HepG2 (cell line): ENCODE measurements around the gene NUDT3. TPM values are rescaled to one million over a fixed set of nuclear protein-coding genes. Genes with fewer than 3 reads are reported as not detected.
A peak's percentile ranks its signal among the peaks of the same experiment; 100 is the strongest.

Source experiments
- ATAC-seq: fragments of 200-7000 bp; cut with Tn5 transposase; 3 replicates; pipeline ENCODE4 v1.9.1; 2020; ENCODE audit warnings: mild to moderate bottlenecking, moderate library complexity
- BruUV-seq: library from RNA; stranded (reverse); fragments of 400-500 nt; replicated peaks from 2 replicates; lab custom pipeline; 2021; lab: Mats Ljungman, UMichigan
- CTCF ChIA-PET: fragments of 300-600 bp; formaldehyde crosslinking; extraction: SDS; loops from one replicate; lab custom pipeline; 2021; ENCODE audit warnings: low total read pairs, inconsistent platforms, low intra/inter-chr PET ratio; lab: Yijun Ruan, JAX
- POLR2A ChIA-PET: fragments of 350-600 bp; sonication (Branson Sonifier 250); formaldehyde crosslinking; loops from one replicate; lab custom pipeline; 2020; ENCODE audit warnings: antibody characterized with exemption, inconsistent platforms; lab: Yijun Ruan, JAX
- DNase-seq: peaks from one replicate; pipeline ENCODE4 v3.0.0-alpha.2; 2015; ENCODE audit warnings: low spot score
- FAIRE-seq: peaks from 3 replicates; lab custom pipeline; 2011; peaks lifted over from hg19 to GRCh38; lab: Jason Lieb, UNC
- H2AFZ ChIP-seq: one replicate; pipeline ENCODE4 v1.6.1; 2011; ENCODE audit warnings: low read length, inconsistent platforms
- H3K27ac ChIP-seq: fragments of 300-600 bp; 3 replicates; pipeline ENCODE4 v1.8.0; 2011; ENCODE audit warnings: mixed run types, mild to moderate bottlenecking, mixed read lengths, low read length, inconsistent platforms; ENCODE audit not compliant: insufficient read depth; ENCODE audit errors: extremely low read length
- H3K27me3 ChIP-seq, 2 experiments: fragments of 200-600 bp in 1 of 2; 2 replicates in 1 of 2; 3 replicates in 1 of 2; pipeline versions ENCODE4 v1.6.0 to v1.8.0; 2011; ENCODE audit warnings: low read length in 2 of 2, mild to moderate bottlenecking in 2 of 2, moderate library complexity in 2 of 2, inconsistent platforms in 1 of 2; ENCODE audit not compliant: insufficient read depth in 2 of 2, control insufficient read depth in 1 of 2
- H3K36me3 ChIP-seq, 2 experiments: fragments of 200-600 bp in 1 of 2; replicated peaks in 1 of 2; 2 replicates in 1 of 2; 3 replicates in 1 of 2; pipeline versions ENCODE4 v1.5.1 to v1.8.0; 2011; ENCODE audit warnings: low read length in 2 of 2, inconsistent platforms in 1 of 2; ENCODE audit not compliant: insufficient read depth in 2 of 2, control insufficient read depth in 1 of 2
- H3K4me1 ChIP-seq: 2 replicates; pipeline ENCODE4 v1.5.1; 2012; ENCODE audit warnings: low read length, inconsistent platforms; ENCODE audit not compliant: insufficient read depth
- H3K4me2 ChIP-seq: 2 replicates; pipeline ENCODE4 v1.6.0; 2011; ENCODE audit warnings: low read depth, low read length, inconsistent platforms
- H3K4me3 ChIP-seq, 3 experiments: fragments of 200-600 bp in 1 of 3; sonication (generic), shearing (Covaris generic) in 1 of 3; replicated peaks in 1 of 3; 2 replicates each; pipeline ENCODE4 v1.5.1; 2011 to 2016; ENCODE audit warnings: low read length in 3 of 3, inconsistent platforms in 2 of 3, low read depth in 2 of 3, mild to moderate bottlenecking in 2 of 3, control low read depth in 1 of 3, mixed read lengths in 1 of 3; ENCODE audit not compliant: insufficient read depth in 1 of 3
- H3K79me2 ChIP-seq: one replicate; pipeline ENCODE4 v1.6.1; 2011; ENCODE audit warnings: low read length, inconsistent platforms; ENCODE audit not compliant: insufficient read depth
- H3K9ac ChIP-seq: 2 replicates; pipeline ENCODE4 v1.6.0; 2011; ENCODE audit warnings: mild to moderate bottlenecking, low read depth, low read length, inconsistent platforms; ENCODE audit not compliant: insufficient read depth
- H3K9me3 ChIP-seq: 2 replicates; pipeline ENCODE4 v1.5.1; 2012; ENCODE audit warnings: mild to moderate bottlenecking, low read length
- H4K20me1 ChIP-seq: 2 replicates; pipeline ENCODE4 v1.6.0; 2011; ENCODE audit warnings: inconsistent platforms, mild to moderate bottlenecking, low read length, moderate library complexity; ENCODE audit not compliant: insufficient read depth
- ETV6 ChIP-seq: sonication (generic); formaldehyde crosslinking; conservative IDR thresholded peaks from 2 replicates; pipeline ENCODE4 v1.4.0; 2020; ENCODE audit warnings: missing genetic modification reagents
- NCOA1 ChIP-seq: sonication (generic); formaldehyde crosslinking; IDR thresholded peaks from 2 replicates; pipeline ENCODE4 v1.9.0; 2021; ENCODE audit warnings: missing genetic modification reagents
- NFAT5 ChIP-seq: sonication (generic); formaldehyde crosslinking; IDR thresholded peaks from 2 replicates; pipeline ENCODE4 v1.4.0; 2020; ENCODE audit warnings: missing genetic modification reagents
- PREB ChIP-seq: sonication (generic); formaldehyde crosslinking; IDR thresholded peaks from 2 replicates; pipeline ENCODE4 v1.4.0; 2020; ENCODE audit warnings: missing genetic modification reagents
- PRMT3 ChIP-seq: sonication (generic); formaldehyde crosslinking; IDR thresholded peaks from 2 replicates; pipeline ENCODE4 v1.8.1; 2022; ENCODE audit warnings: low read depth, mild to moderate bottlenecking, moderate library complexity, missing genetic modification reagents, borderline replicate concordance
- RAD51 ChIP-seq: fragments of 450-650 bp; IDR thresholded peaks from 2 replicates; pipeline ENCODE4 v1.6.1; 2016; ENCODE audit warnings: borderline replicate concordance
- SRY ChIP-seq: sonication (generic); formaldehyde crosslinking; IDR thresholded peaks from 2 replicates; pipeline ENCODE4 v1.8.0; 2022; ENCODE audit warnings: mild to moderate bottlenecking, missing genetic modification reagents
- TSC22D2 ChIP-seq: sonication (generic); formaldehyde crosslinking; IDR thresholded peaks from 2 replicates; pipeline ENCODE4 v1.5.1; 2020; ENCODE audit warnings: missing genetic modification reagents, mild to moderate bottlenecking, borderline replicate concordance
- ZBTB14 ChIP-seq: sonication (generic); formaldehyde crosslinking; IDR thresholded peaks from 2 replicates; pipeline ENCODE4 v1.4.0; 2020; ENCODE audit warnings: missing genetic modification reagents
- ZBTB37 ChIP-seq: sonication (generic); formaldehyde crosslinking; IDR thresholded peaks from 2 replicates; pipeline ENCODE4 v1.4.0; 2020; ENCODE audit warnings: mild to moderate bottlenecking, missing genetic modification reagents
- ZBTB44 ChIP-seq: sonication (generic); formaldehyde crosslinking; IDR thresholded peaks from 2 replicates; pipeline ENCODE4 v1.4.0; 2020; ENCODE audit warnings: missing genetic modification reagents
- ZMYM3 ChIP-seq: sonication (generic); formaldehyde crosslinking; IDR thresholded peaks from 2 replicates; pipeline ENCODE4 v1.5.1; 2020; ENCODE audit warnings: mild to moderate bottlenecking, missing genetic modification reagents
- ZNF224 ChIP-seq: sonication (generic); formaldehyde crosslinking; IDR thresholded peaks from 2 replicates; pipeline ENCODE4 v1.5.0; 2020; ENCODE audit warnings: mild to moderate bottlenecking, missing genetic modification reagents
- ZNF572 ChIP-seq: sonication (generic); formaldehyde crosslinking; IDR thresholded peaks from 2 replicates; pipeline ENCODE4 v1.5.1; 2020; ENCODE audit warnings: mild to moderate bottlenecking, missing genetic modification reagents
- ZZZ3 ChIP-seq: sonication (generic); formaldehyde crosslinking; IDR thresholded peaks from 2 replicates; pipeline ENCODE4 v1.4.0; 2020; ENCODE audit warnings: missing genetic modification reagents, mild to moderate bottlenecking, borderline replicate concordance
- WGBS: methylation state at CpG from one replicate; pipeline ENCODE4 v1.1.6; 2017; ENCODE audit warnings: low lambda C conversion rate; 5-methylcytosine and 5-hydroxymethylcytosine counted together
- in situ Hi-C: cut with HindIII; loops from 2 replicates; pipeline ENCODE4 v1.10.0; 2017; ENCODE audit warnings: low pct_unique_long_range_greater_than_20kb; ENCODE audit not compliant: extremely low pct_ligation_motif_present
- intact Hi-C: fragments of 100-400 bp; cut with micrococcal nuclease; formaldehyde crosslinking; loops from one replicate; pipeline ENCODE4 v1.10.0; 2022; ENCODE audit not compliant: unreplicated experiment
- polyA plus RNA-seq, 8 experiments: library from polyadenylated mRNA; depleted of rRNA in 3 of 8; stranded (reverse) in 7 of 8; unstranded in 1 of 8; fragments of >200 nt; fragmentation: Illumina TruSeq in 4 of 8; extraction: Trizol in 4 of 8; gene quantifications; 2 replicates each; pipeline versions ENCODE4 v1.2.1 to v1.2.3, GENCODE V29; 2011 to 2016; ENCODE audit warnings: low read depth in 4 of 8, missing spikeins in 1 of 8, mixed read lengths in 1 of 8; ENCODE audit not compliant: insufficient read depth in 1 of 8
- total RNA-seq, 5 experiments: library from RNA; depleted of rRNA; stranded (reverse); fragments of >200 nt; fragmentation: Illumina TruSeq; extraction: Trizol; gene quantifications; 2 replicates each; pipeline ENCODE4 v1.2.3, GENCODE V29; 2016; ENCODE audit warnings: low read depth in 1 of 5

The NUDT3 gene
- total and polyA plus RNA-seq, 2 of the 13 experiments (the other 11 are each of a cell fraction or from before 2014, with no cell fraction given), result 20.2 to 20.6 TPM

- BruUV-seq, result no TSS peak
- ChIA-PET POLR2A (no interaction called here), CTCF (no interaction called here)
- no peak overlapping the region for H2AFZ ChIP-seq
- H3K4me2 ChIP-seq, result no peak overlapping the region
- H3K4me1 ChIP-seq, result peaks cover 13% of the 10 kb centered on the region
- FAIRE-seq (no peak), ATAC-seq (peak; percentile 53), DNase-seq (peak; percentile 12)
- intact Hi-C loops (no loop called here), in situ Hi-C loops (no loop called here)
- H3K79me2 ChIP-seq, result peaks cover 16% of the 10 kb centered on the region
- H3K9ac ChIP-seq, result no peak overlapping the region
- peaks cover 2 to 4% of the 10 kb centered on the region in 2 experiments; a peak in 2 of 5 replicates for H3K36me3 ChIP-seq
- no peaks in the 10 kb centered on the region for H4K20me1 ChIP-seq
- no peak overlapping the region for H3K27ac ChIP-seq
- 82% methylated on average over 4 of the region's 4 CpGs for WGBS
- no peaks in the 10 kb centered on the region for H3K9me3 ChIP-seq
- no peak overlapping the region for H3K4me3 ChIP-seq
- no peaks in the 10 kb centered on the region for H3K27me3 ChIP-seq
- TF ChIP-seq ZMYM3, result no peak
- no peak for TF ChIP-seq ZBTB44 (CRISPR knock-in tag)
- no peak for TF ChIP-seq ZBTB14 (CRISPR knock-in tag)
- no peak for TF ChIP-seq ZZZ3 (CRISPR knock-in tag)
- no peak for TF ChIP-seq ETV6 (CRISPR knock-in tag)
- TF ChIP-seq PRMT3 (CRISPR knock-in tag), result no peak
- no peak for TF ChIP-seq ZBTB37 (CRISPR knock-in tag)
- no peak for TF ChIP-seq TSC22D2
- no peak for TF ChIP-seq NFAT5 (CRISPR knock-in tag)
- TF ChIP-seq SRY (CRISPR knock-in tag), result no peak
- no peak for TF ChIP-seq ZNF224 (CRISPR knock-in tag)
- TF ChIP-seq RAD51, result no peak
- TF ChIP-seq NCOA1 (CRISPR knock-in tag), result no peak
- TF ChIP-seq PREB, result no peak
- no peak for TF ChIP-seq ZNF572
Observed at GRCh38 chr6:34319471-34319885, 73.0 kb downstream of the NUDT3 start.
